ENCODE measurements around the gene SLC35D1.
A peak's percentile ranks its signal among the peaks of the same experiment; 100 is the strongest.
"Not testable (repeated sequence)": the region's sequence is repeated elsewhere in the genome, so short reads cannot be mapped to it uniquely, and the experiment has no call there.

SLC35D1 gene

DNA sequence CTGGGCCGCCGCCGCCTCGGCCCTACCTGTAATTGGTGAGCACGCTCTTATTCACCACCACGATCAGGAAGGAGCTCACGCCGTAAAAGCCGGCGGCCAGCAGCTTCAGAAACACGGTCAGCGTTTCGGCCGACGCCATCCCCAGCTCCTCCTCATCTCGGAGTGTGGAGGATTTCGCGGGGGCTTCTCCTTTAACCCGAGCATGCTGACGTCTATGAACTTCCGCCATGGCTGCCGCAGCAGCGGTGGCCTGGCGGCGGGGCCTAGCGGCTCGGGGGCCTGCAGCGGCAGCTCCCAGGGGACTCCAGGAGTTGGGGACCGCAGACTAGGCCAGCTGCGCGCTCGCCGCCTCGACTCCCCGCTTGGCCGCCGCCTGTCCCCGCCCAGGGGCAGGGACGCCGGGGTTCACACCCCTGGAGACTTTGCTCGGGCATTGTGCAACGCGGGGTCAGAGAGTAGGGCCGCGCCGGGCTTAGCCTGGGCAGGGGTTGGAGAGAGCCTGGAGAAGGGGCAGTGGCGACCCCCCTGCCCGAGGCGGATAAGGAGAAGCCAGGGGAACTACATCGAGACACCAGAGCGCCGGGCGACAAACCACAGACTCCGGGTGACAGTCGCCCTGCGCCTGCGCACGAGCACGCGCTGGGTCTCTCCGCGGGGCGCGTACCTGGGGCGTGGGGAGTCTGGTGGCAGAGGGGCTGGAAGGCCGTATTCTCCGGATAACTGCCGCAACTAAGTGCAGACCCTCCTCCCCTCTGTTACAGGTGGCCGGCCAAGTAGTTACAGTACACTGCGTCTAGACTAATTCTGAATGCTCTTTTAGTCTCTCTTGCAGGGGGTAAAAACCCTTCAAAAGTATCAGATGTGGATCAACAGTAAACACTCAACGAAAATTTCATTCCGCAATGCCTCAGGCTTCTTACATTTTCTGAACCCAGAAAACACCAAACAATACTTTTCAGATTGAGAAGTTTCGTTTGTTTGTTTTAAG lies at the start of gene SLC35D1:
TSS of gene SLC35D1 (minus strand) at position 364 of the 988 bp plus-strand sequence. CDS start at position 229, 135 bp downstream.
- DNase-seq (ENCODE audit: low read depth) = peak; percentile 53

DNA sequence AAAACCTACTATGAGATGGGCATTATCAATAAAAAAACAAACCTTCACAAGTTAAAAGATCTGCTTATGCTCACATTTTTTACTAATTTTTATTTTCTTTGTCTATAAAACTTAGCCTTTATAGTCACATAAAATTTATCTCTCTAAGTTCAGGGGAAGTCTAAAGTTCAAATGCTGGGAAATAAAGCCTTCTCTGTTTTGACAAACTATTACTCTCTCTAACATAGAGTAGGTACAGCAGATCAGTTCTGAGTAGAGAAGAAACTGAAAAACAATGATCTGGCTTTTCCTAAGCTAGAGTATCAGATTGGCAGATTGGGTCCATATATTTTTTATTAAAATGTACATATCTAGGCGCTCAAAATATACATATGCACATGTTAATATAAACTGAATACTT lies 49.6 kb upstream of the SLC35D1 start:
- DNase-seq (ENCODE audit: low read depth) = no peak

DNA sequence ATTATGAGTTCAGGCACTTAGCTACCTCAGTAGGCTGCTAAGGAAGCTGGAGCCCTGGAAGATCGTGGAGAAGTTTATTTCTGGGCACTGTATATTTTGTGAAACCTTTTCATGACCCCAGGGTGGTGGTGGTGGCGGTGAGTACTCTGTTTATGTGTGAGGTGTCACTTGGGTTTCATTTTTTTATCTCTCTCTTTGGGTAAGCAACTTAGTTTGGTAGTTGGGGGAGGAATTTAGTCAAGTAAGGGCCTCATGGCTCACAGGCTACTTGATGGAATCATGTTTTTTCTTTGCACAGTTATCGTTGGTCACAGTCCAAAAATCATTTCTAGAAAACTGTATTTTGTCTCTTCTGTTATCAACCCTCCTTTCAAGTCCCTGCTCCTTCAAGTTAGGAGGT lies 46.9 kb upstream of the SLC35D1 start:
- no peak for DNase-seq (ENCODE audit: low read depth)

DNA sequence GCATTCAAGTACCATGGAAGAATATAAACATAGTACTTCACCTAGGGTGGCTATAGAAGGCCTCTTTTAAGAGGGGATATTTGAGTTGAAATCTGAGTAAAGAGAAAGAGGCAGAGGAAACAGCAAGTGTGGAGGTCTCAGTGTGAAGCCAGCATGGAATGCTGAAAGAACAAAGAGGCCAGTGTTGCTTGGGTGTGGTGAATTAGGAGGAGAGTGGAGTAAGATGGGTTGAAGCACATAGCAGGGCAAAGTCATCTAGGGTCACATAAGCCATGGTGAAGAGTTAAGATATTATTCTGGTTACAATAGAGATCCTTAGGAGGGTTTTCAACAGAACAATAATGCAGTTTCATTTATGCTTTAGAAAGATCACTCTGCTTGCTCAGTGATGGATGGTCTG lies 43.4 kb upstream of the SLC35D1 start:
- DNase-seq (ENCODE audit: low read depth) = no peak

DNA sequence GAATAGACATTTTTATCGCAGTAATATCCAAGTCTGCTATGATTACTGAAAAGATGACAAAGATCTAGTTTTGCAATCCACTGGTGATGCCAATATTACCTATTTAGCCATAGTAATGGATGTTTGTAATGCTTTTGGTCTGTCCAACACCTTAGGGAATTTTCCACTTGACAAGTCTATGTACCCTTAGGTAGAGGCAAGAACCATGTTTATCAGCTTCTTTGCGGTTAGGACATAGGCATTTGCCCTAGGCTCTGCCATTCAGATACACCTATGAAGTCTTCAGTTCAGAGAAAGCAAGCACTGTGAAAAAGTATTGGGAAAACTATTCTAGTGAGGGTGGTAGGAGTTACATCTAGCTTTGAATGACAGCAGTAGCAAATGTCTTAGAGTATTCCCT lies 40.2 kb upstream of the SLC35D1 start:
- DNase-seq (ENCODE audit: low read depth) = no peak

DNA sequence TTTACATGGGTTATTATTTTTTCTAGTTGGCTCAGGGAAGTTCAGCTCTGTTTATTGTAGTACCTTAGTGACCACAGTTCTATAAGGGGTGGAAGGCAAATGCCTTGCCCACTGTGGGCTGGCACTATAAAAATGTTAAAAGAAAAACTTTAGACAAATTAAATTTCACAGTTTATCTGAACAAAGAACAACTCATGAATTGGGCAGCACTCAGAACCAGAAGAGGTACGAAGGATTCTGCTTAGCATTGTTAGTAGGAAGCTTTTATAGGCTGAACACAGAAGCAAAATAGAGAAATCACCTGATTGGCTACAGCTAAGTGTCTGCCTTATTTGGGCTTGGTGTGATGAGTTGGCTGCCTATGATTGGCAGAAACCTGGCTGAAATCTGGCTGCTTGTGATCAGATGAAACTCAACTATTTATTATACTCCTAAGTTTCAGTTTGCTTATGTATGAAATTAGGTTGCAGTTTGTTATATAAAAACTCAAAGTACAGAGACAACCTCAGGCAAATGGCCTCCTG lies 35.8 kb upstream of the SLC35D1 start:
- no peak for DNase-seq (ENCODE audit: low read depth)

DNA sequence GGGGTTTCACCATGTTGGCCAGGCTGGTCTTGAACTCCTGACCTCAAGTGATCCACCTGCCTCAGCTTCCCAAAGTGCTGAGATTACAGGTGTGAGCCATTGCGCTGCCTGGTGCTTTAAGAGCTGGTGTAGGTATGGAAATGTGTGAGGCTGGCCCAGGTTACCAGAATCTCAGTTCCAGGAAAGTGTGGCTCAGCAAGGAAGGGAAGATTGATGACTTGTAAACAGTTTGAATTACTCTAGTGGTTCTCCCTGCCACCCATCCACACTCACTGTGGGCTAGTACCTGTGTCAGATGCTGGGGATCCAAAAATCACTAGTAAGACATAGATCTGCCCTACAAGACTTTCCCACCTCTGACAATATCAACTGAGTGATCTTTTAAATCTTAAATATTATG lies 34.5 kb upstream of the SLC35D1 start:
- no peak for DNase-seq (ENCODE audit: low read depth)

DNA sequence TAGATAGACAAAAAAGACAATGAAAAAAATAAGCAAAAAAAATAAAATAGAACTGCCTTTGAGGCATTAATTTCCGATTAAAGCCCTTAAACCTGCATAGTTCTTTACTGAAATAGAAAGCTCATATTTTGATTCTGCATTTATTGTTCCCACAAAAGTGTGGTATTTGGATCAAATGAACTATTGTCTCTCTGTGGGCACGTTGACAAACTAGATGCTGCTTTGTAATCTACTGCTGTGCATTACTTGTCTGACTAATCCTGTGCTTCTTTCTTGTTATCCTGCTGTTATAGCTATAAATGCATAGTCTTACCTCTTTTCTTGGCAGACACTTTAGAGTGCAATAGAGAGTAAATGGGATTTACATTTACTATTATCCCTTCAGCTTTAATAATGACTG lies 31.4 kb upstream of the SLC35D1 start:
- DNase-seq (ENCODE audit: low read depth) = no peak

DNA sequence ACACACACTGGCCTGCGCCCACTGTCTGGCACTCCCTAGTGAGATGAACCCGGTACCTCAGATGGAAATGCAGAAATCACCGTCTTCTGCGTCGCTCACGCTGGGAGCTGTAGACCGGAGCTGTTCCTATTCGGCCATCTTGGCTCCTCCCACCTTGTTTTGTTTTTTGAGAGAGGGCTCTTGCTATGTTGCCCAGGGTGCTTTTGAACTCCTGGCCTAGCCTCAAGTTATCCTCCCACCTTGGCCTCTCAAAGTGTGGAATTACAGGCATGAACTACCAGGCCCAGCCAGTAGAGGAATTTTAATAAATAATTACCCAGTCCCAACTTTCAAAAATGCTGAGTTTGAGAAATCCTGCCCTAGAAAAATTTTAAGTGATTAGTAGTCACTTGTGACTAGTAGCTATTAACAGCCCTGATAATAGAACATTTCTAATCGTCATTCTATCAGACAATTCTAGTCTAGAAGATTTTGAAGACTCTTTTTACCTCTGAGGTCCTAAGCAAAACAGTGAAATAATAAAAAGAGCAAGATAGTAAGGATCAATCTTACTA lies 30.9 kb upstream of the SLC35D1 start:
- no peak for DNase-seq (ENCODE audit: low read depth)

DNA sequence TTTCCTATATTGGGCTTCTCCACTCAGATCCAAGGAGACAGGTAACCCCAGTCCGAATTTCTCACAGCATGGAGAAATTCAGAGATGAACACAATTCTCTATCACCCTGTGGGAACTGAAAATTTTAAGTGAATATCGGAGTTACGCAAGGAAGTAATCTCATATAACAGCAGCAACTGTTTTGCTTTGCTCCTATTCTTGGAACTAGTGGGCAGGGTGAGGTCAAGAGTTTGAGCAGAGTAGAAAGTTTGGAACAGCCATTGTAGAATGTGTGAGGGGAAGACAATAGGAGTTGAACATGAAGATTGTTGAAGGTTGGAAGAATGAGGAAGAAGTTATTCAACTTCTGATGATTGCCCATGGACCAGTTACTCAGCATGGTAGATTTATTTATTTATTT lies 24.3 kb upstream of the SLC35D1 start:
- DNase-seq (ENCODE audit: low read depth) = no peak

DNA sequence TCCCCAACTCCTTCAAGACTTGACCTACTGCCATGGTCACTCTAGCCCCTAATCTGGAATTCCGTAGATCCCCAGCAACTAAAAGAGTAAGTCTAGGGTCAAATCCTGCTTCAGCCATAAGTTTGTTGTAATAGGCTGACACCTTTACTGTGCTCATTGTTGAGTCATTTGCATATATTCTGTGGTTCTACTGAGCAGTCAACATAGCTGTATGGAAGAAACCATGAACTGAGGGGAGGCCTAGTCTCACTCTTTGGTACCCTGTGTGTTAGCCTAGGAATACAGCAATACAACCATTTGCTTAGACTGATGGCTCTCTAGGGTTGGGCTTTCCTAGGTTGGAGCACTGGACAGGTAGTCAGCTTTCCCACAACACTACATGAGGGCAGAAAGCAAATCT lies 23.6 kb upstream of the SLC35D1 start:
- no peak for DNase-seq (ENCODE audit: low read depth)

DNA sequence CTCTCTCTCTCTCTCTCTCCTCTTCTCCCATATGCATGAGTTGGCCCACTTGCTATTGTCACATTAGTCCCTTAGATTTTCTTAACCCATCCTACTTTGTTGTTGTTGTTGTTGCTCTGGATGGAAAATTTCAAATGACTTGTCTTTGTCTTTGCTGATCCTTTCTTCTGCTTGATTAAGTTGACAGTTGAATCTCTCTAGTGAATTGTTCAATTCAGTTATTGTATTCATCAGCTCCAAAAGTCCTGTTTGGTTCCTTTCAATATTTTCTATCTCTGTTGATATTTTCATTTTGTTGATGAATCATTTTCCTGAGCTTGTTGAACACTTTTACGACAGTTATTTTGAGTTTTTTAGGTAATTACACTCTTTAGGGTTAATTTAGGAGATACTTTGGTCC lies 18.8 kb upstream of the SLC35D1 start:
- no peak for DNase-seq (ENCODE audit: low read depth)

DNA sequence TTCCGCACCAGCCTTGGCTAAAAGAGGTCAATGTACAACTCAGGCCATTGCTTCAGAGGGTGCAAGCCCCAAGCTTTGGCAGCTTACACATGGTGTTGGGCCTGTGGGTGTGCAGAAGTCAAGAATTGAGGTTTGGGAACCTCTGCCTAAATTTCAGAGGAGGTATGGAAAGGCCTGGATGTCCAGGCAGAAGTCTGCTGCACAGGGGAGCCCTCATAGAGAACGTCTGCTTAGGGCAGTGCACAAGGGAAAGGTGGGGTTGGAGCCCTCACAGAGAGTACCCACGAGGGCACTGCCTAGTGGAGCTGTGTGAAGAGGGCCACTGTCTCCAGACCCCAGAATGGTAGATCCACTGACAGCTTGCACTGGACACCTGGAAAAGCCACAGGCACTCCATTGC lies 13.7 kb upstream of the SLC35D1 start:
- DNase-seq (ENCODE audit: low read depth) = not testable (repeated sequence)

DNA sequence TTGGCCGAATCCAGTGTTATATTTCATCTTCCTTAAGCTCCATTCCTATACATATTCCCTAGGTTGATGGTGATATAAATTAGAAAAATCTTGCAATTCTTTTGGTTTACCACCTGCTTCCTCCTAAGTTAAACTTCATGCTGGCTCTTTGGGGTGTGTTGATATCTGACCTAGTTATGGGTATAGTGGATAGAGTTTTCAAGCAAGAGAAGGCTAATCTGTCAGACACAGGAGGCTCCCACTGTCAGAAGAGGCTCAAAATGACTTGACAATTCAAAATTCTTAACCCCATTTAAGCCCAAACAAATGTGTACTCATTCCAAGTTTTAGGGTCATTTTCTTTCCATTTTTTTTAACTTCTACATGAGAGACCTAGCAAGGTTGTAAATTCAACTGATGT lies 8.5 kb upstream of the SLC35D1 start:
- no peak for DNase-seq (ENCODE audit: low read depth)

DNA sequence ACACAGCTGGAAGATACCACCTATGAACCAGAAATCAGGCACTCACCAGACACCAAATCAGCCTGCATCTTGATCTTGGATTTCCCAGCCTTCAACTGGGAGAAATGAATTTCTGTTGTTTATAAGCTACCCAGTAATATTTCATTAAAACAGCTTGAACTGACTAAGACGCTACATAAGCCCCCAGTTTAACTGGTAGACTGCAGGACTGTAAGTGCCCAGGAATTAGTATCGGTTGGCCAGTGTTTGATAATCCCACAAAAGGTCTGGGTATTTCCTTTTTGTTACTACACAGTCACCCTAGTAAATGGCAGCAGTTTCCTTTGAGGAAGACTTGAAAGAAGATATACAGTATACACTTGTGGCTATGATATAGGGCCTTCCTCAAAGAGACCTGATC lies 7.3 kb upstream of the SLC35D1 start:
- DNase-seq (ENCODE audit: low read depth) = no peak

DNA sequence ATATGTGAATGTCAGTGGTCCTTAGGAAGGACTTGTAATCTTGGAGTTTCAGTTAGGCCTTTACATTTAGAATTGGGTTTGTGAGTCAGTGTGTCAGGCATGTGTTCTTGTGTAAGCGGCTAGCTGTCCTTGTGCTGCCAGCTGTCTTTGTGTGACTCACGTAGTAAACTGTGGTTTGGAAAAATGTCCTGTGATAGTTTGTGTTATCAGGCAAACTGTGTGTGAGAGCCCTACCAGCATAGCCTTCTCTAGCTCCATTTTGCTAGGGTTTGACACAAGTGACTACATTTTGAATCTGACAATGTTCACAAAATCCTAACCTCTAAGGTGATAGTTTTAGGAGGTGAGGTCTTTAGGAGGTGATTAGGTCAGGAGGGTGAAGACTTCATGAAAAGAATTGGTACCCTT lies 6.9 kb upstream of the SLC35D1 start:
- no peak for DNase-seq (ENCODE audit: low read depth)

DNA sequence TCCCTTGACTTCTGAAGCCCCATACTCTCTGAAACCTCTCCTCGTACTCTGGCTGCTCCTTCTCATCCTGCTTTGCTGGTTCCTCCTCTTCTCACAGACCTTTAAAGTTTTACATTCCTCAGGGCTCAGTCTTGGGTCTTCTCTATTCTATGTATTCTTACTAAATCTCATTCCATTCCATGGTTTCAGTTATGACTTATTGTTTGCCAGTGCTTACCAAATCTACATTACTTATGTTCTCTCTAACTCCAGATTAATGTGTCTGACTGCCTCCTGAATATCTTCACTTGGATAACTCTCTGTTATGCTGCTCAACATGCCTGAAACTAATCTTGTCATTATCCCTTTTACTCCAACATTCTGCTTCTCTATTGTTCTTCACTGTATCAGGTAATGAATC lies 5.4 kb upstream of the SLC35D1 start:
- no peak for DNase-seq (ENCODE audit: low read depth)

DNA sequence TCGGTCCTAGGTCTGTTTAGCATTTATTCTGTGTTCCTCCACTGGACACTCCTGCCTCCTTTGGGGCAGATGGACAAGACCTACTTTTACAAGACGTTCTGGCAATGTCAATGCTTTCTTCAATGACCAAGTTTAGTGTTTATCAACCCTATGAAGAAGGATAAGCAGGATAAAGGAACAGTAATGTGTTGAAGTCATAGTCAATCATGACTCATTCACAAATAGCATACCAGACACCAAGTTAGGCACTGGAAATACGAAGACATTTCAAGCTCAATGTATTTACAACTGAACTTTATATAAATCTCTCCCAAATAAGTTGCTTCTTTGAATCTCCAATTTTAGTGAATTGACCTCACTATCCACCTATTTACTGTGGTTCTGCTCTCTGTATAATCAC lies 4.8 kb upstream of the SLC35D1 start:
- no peak for DNase-seq (ENCODE audit: low read depth)

DNA sequence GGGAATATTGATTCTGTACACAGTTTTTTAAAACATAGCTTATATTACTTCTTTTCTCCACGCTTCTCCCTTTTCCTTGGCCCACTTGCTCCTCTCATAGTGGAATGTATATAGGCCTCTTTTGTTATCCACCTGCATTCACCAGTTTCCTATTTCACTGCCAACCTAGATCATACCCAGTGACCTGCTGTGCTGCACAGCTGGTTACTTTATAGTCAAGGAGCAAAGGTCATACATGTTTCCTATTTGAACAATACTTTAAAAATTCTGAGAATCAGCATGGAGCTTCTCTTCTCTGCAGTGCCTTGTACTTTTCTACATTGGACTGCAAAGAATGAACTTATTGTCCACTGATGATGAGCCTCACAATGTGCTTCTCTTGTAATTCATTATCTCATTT lies 4.3 kb upstream of the SLC35D1 start:
- no peak for DNase-seq (ENCODE audit: low read depth)

DNA sequence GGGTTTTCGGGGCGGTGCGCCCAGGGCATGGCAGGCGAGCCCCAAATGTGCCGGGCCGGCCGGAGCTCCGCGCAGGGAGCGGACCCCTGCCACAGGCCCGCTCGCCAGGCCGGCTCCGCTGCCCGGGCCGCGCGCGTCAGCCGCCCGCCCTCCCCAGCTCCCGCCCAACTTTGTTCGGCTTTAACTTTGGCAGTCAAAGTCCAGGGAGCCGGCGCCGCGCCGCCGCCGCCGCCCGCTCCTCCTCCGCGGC lies 488 bp downstream of the SLC35D1 start:
- peak; percentile 6 for DNase-seq (ENCODE audit: low read depth)

DNA sequence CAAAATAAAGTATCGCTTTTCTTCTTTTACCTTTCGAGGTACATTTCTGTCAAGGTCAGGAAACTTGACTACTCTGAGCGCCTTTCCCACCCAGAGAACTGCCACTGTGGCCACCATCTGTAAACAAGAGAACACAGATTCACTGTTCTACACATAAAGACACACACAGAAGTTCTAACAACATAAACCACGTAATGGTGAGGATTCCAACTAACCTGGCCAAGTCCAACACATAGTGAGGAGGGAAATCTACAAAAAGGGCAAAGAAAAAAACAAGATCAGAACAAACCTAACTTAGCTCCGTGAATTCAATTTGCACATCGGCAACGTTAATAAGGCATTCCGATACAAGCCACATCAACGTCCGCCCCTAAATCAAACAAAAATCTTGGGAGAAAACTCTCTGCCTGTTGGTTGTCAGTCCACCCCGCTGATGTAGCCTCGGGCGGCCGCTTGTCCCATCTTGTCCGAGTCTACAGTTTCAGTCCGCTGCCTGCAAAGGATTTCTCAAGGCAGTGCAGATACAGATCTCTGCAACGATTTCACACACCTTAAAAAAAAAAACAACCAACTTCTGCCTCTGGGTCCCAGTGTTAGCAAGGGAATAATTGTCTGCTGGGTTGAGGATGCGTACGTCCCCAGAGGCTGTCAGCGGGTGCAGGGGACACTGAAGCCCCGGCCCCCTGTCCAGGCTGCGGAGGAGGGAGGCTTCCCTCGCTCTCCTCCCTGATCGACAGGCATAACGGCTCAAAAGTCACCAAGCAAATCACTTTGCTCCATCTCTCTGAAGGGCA lies 1.0 kb downstream of the SLC35D1 start:
- DNase-seq (ENCODE audit: low read depth) = no peak

DNA sequence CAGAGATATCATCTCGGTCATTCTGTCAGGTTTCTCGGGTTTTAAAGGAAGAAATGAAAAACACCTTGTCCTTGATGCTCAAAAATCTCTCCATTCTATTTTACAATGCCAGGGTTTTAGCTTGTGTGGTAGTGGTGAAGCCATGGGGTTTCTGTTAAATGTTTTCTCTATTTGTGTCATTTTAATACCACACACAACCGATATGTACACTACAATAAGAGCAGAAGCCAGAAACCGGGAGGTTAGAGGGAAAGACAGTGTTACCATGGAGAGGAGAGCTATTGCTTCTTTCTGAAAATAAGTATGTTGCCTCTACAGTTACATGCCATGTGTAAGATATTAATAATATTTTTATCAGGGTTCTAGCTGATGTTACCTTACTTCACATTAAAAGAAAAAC lies 2.8 kb downstream of the SLC35D1 start:
- DNase-seq (ENCODE audit: low read depth) = no peak

Measured in T-helper 22 cell (primary cell).